Spleen (tissue), 7 donors: ENCODE results near the gene PHACTR2.

Experiments used
- POLR2A ChIP-seq, 3 donors: fragments of 450-650 bp; IDR thresholded peaks; one replicate each; pipeline ENCODE4 v1.5.1; 2017; ENCODE audit warnings: antibody characterized with exemption in 3 of 3, mild to moderate bottlenecking in 1 of 3
- TF ChIP-seq, protein P1 (sequence below), 11 experiments: fragments of 200-600 bp in 7 of 11; fragments of 450-650 bp in 4 of 11; sonication (generic) in 4 of 11; IDR thresholded peaks in 8 of 11; conservative IDR thresholded peaks in 3 of 11; 1 replicate in 7 of 11; 2 replicates in 4 of 11; pipeline versions ENCODE4 v1.4.0 to v1.8.0; 2016 to 2021; ENCODE audit warnings: antibody characterized with exemption in 11 of 11, inconsistent platforms in 4 of 11, mild to moderate bottlenecking in 1 of 11
- donor health status: DM: no; HTN: no; CAD: no; lungs with moderate emphysema.
- donor health status: DM: no; HTN: no; CAD: no.
- donor health status: DM: no; HTN: no; CAD: no.

DNA sequence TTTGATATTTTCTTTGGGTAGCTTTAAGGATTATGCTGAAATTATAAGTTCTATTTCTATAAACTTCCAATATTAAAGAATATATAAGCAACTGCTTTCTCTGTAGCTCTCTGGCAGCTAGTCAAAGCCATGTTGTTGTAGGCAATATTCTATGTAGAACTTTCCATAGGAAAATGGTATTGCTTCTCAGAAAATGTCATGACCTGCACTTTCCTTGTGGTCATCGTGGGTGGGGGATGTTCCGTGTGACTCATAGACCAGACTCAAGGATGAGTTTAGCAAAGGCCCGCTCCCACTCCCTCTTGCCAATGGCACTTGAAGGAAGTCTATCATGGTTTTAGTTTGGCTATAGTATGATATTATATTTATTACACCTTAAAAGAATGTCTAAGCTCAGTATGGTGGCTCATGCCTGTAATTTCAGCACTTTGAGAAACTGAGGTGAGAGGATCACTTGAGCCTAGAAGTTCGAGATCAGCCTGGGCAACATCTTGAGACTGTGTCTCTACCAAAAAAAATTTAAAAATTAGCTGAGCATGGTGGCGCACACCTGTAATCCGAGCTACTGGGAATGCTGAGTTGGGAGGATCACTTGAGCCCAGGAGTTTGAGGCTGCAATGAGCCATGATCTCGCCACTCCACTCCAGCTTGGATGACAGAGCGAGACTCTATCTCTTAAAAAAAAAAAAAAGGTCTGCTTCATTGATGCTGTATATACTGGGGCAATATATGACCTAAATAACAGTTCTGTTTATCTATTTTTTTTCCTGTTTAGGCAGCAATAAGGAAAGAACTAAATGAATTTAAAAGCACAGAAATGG is 128.7 kb downstream of the PHACTR2 start:
- TF ChIP-seq, protein P1, sequence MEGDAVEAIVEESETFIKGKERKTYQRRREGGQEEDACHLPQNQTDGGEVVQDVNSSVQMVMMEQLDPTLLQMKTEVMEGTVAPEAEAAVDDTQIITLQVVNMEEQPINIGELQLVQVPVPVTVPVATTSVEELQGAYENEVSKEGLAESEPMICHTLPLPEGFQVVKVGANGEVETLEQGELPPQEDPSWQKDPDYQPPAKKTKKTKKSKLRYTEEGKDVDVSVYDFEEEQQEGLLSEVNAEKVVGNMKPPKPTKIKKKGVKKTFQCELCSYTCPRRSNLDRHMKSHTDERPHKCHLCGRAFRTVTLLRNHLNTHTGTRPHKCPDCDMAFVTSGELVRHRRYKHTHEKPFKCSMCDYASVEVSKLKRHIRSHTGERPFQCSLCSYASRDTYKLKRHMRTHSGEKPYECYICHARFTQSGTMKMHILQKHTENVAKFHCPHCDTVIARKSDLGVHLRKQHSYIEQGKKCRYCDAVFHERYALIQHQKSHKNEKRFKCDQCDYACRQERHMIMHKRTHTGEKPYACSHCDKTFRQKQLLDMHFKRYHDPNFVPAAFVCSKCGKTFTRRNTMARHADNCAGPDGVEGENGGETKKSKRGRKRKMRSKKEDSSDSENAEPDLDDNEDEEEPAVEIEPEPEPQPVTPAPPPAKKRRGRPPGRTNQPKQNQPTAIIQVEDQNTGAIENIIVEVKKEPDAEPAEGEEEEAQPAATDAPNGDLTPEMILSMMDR (IDR thresholded peaks at IDR 0.05 in 8 of 11, conservative IDR thresholded peaks at IDR 0.05 in 3 of 11), result no peak
- TF ChIP-seq POLR2A (IDR thresholded peaks at IDR 0.05), result no peak
